GM12878 (cell line): ENCODE measurements around the gene DIPK1A. TPM values are rescaled to one million over a fixed set of nuclear protein-coding genes. Genes with fewer than 3 reads are reported as not detected.

Experiments
- ATAC-seq: fragments of 200-7000 bp; cut with Tn5 transposase; 3 replicates; pipeline ENCODE4 v1.9.1; 2020; ENCODE audit warnings: mild to moderate bottlenecking, moderate library complexity
- BruUV-seq: library from RNA; stranded (reverse); fragments of 400-500 nt; replicated peaks from 2 replicates; lab custom pipeline; 2021; lab: Mats Ljungman, UMichigan
- CTCF ChIA-PET: fragments of 300-600 bp; sonication (Branson Sonifier 250); formaldehyde crosslinking; extraction: SDS; loops from one replicate; lab custom pipeline; 2021; ENCODE audit warnings: inconsistent platforms; lab: Yijun Ruan, JAX
- POLR2A ChIA-PET: fragments of 350-600 bp; formaldehyde crosslinking; extraction: SDS; loops from one replicate; lab custom pipeline; 2021; ENCODE audit warnings: inconsistent platforms; lab: Charles Lee
- RAD21 ChIA-PET: fragments of 300-600 bp; sonication (Branson Sonifier 250); formaldehyde crosslinking; loops from one replicate; lab custom pipeline; 2023; ENCODE audit warnings: antibody characterized with exemption; ENCODE audit not compliant: unreplicated experiment; lab: Charles Lee
- SMC1A ChIA-PET: fragments of 300-600 bp; sonication (Branson Sonifier 250); formaldehyde crosslinking; loops from one replicate; lab custom pipeline; 2023; ENCODE audit not compliant: unreplicated experiment, uncharacterized antibody; lab: Charles Lee
- DNase-seq: peaks from one replicate; pipeline ENCODE4 v3.0.0-alpha.2; 2011; ENCODE audit warnings: low read depth, low spot score
- FAIRE-seq: peaks from 3 replicates; lab custom pipeline; 2011; peaks lifted over from hg19 to GRCh38; lab: Jason Lieb, UNC
- H2AFZ ChIP-seq: 2 replicates; pipeline ENCODE4 v1.6.0; 2011; ENCODE audit warnings: low read depth, low read length, control low read depth; ENCODE audit not compliant: control insufficient read depth
- H3K27ac ChIP-seq: 2 replicates; pipeline ENCODE4 v1.5.1; 2011; ENCODE audit warnings: control low read depth; ENCODE audit not compliant: control insufficient read depth, insufficient read depth
- H3K27me3 ChIP-seq, 2 experiments: replicated peaks in 1 of 2; 2 replicates each; pipeline versions ENCODE4 v1.6.0 to v1.6.1; 2011; ENCODE audit warnings: low read length in 1 of 2; ENCODE audit not compliant: control insufficient read depth in 2 of 2, insufficient read depth in 2 of 2
- H3K36me3 ChIP-seq, 2 experiments: 2 replicates each; pipeline ENCODE4 v1.5.1; 2011; ENCODE audit warnings: low read length in 1 of 2; ENCODE audit not compliant: control insufficient read depth in 2 of 2, insufficient read depth in 2 of 2
- H3K4me1 ChIP-seq: 2 replicates; pipeline ENCODE4 v1.6.1; 2011; ENCODE audit warnings: mild to moderate bottlenecking, low read length, moderate library complexity, mixed read lengths; ENCODE audit not compliant: control insufficient read depth, insufficient read depth
- H3K4me2 ChIP-seq: 2 replicates; pipeline ENCODE4 v1.6.0; 2011; ENCODE audit warnings: control low read depth; ENCODE audit not compliant: control insufficient read depth, insufficient read depth
- H3K4me3 ChIP-seq: fragments of 200-600 bp; sonication (generic); 2 replicates; pipeline ENCODE4 v1.5.1; 2016
- H3K79me2 ChIP-seq: 2 replicates; pipeline ENCODE4 v1.6.0; 2011; ENCODE audit warnings: low read length; ENCODE audit not compliant: control insufficient read depth, insufficient read depth
- H3K9ac ChIP-seq: 2 replicates; pipeline ENCODE4 v1.8.0; 2011; ENCODE audit warnings: low read length, control low read depth, mixed read lengths; ENCODE audit not compliant: control insufficient read depth, insufficient read depth
- H3K9me3 ChIP-seq: replicated peaks from 3 replicates; pipeline ENCODE4 v1.5.1; 2011; ENCODE audit warnings: mild to moderate bottlenecking, low read length; ENCODE audit not compliant: control insufficient read depth, insufficient read depth
- H4K20me1 ChIP-seq: 2 replicates; pipeline ENCODE4 v1.6.0; 2011; ENCODE audit not compliant: control insufficient read depth, insufficient read depth
- PBX3 ChIP-seq: IDR thresholded peaks from 2 replicates; pipeline ENCODE4 v1.6.1; 2011; ENCODE audit warnings: mild to moderate bottlenecking, low read depth, low read length, moderate library complexity; ENCODE audit not compliant: insufficient replicate concordance
- RUNX3 ChIP-seq: IDR thresholded peaks from 2 replicates; pipeline ENCODE4 v1.6.1; 2012; ENCODE audit warnings: low read length, inconsistent platforms
- SUZ12 ChIP-seq: fragments of 200-600 bp; sonication (generic); IDR thresholded peaks from one replicate; pipeline ENCODE4 v1.6.1; 2018; ENCODE audit warnings: antibody characterized with exemption, mild to moderate bottlenecking; ENCODE audit not compliant: unreplicated experiment
- WGBS: methylation state at CpG from one replicate; pipeline ENCODE4 v1.1.6; 2016; ENCODE audit warnings: low lambda C conversion rate; ENCODE audit not compliant: insufficient replicate concordance, insufficient coverage; ENCODE audit errors: missing lambda C conversion rate; 5-methylcytosine and 5-hydroxymethylcytosine counted together
- in situ Hi-C: fragments of 300-500 bp; cut with MboI; formaldehyde crosslinking; loops from 9 replicates; pipeline ENCODE4 v1.14.3; 2018; ENCODE audit warnings: mixed read lengths
- intact Hi-C: fragments of 100-400 bp; cut with micrococcal nuclease; formaldehyde crosslinking; loops from one replicate; pipeline ENCODE4 v1.14.2; 2022; ENCODE audit not compliant: unreplicated experiment
- polyA plus RNA-seq, 11 experiments: library from polyadenylated mRNA; depleted of rRNA in 4 of 11; unstranded in 6 of 11; stranded (reverse) in 5 of 11; fragments of >200 nt; fragmentation: Nextera tagmentation in 4 of 11; fragmentation: Illumina TruSeq in 1 of 11; extraction: Ambion mirVana in 4 of 11; extraction: Trizol in 1 of 11; gene quantifications; 1 replicate in 1 of 11; 2 replicates in 10 of 11; pipeline versions ENCODE4 v1.2.1 to v1.2.3, GENCODE V29; 2011 to 2016; ENCODE audit warnings: inconsistent platforms in 2 of 11, missing spikeins in 2 of 11, low read depth in 1 of 11
- total RNA-seq, 4 experiments: library from RNA; depleted of rRNA in 3 of 4; stranded (reverse); fragments of >200 nt in 3 of 4; fragmentation: Illumina TruSeq in 1 of 4; extraction: Trizol in 1 of 4; gene quantifications; 2 replicates each; pipeline versions ENCODE4 v1.2.1 to v1.2.3, GENCODE V29; 2013 to 2021

The DIPK1A gene
- total and polyA plus RNA-seq, 10 of the 15 experiments (the other 5 are each of a cell fraction or from before 2014, with no cell fraction given) = 4.9 to 15.0 (median 9.7) TPM

DNA sequence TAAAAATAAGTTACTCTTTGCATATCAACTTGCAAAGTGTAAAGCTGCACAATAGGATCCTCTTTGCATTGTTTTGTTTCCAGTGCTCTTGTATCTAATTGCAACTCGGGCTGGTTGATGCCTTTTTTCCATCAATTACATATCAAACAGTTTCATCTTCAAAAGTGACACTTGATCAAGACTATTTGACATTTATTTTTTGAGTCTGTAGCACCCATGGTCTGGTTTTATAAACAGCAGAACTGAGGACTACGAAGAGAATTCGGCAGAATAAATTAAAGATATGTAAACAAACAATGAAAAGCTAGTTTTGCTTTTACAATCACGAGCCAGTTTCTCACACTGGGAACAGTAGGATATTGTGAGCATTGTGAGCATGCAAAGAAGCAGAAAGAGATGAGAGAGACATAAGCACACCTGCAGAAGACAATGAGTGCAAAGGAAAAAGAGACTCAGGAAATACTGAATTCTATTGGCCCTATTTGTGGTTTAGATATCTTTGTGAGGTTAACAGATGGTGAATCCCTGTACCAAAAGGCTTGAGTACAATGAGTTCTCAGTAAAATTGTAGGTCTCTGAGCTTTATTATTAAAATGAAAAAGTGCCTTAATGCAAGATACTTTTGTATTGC, 84.1 kb downstream of the DIPK1A start:
- intact Hi-C loops = no loop called here
- RAD21 ChIA-PET = interaction anchor here (1.2 kb wide), 1 partner anchor 18 kb away, joined by 3 read pairs; no protein-coding TSS in a partner anchor
- FAIRE-seq (no peak), DNase-seq (no peak)
- peak overlapping the region; percentile 43; the same call in 1 of the 2 replicates for H3K4me3 ChIP-seq
- peak overlapping the region; percentile 55 for H3K27ac ChIP-seq
- peak overlapping the region; percentile 77 for H3K4me2 ChIP-seq
- TF ChIP-seq SUZ12 (no peak), PBX3 (no peak), RUNX3 (peak; percentile 48)
- TF ChIP-seq, all 136 proteins: peak for 1
- Histone ChIP-seq H3K36me3 (peaks cover 0 to 8% of the 10 kb centered on the region in 2 experiments; a peak in 1 of 4 replicates), H3K27me3 (no peaks in the 10 kb centered on the region), H2AFZ (peak overlapping the region; percentile 27; the same call in 1 of the 2 replicates), H3K4me1 (no peaks in the 10 kb centered on the region; the same call in 1 of the 2 replicates), H4K20me1 (no peaks in the 10 kb centered on the region), H3K9me3 (peaks cover 6% of the 10 kb centered on the region; the same call in 2 of the 3 replicates), H3K9ac (peak overlapping the region; percentile 32; the same call in 1 of the 2 replicates), H3K79me2 (0 out of 2 replicates have a peak, but pooled peaks cover 2% of the 10 kb centered on the region)
- 94% methylated on average over 4 of the region's 4 CpGs for WGBS
- ChIA-PET SMC1A (interaction anchor here (0.6 to 1.5 kb wide), 7 partner anchors 13 to 85 kb away, joined by 3 to 5 read pairs (median 4); no protein-coding TSS in a partner anchor), POLR2A (interaction anchor here (1.1 kb wide), 1 partner anchor 9 kb away, joined by 3 read pairs; no protein-coding TSS in a partner anchor), CTCF (interaction anchor here (0.7 to 2.9 kb wide), 10 partner anchors 8 to 144 kb away, joined by 3 to 17 read pairs (median 4); no protein-coding TSS in a partner anchor)
- in situ Hi-C loops = no loop called here
- BruUV-seq = no TSS peak
- no peak for ATAC-seq
